ENCODE results near the gene PRKACG.
A peak's percentile ranks its signal among the peaks of the same experiment; 100 is the strongest.

PRKACG gene

GRCh38 chr9:69049094-69049493 is 35.2 kb upstream of the PRKACG start:
- Histone ChIP-seq H3K9me3 (ENCODE audit: control extremely low read depth in 1 of 5, control insufficient read depth in 4 of 5, insufficient read depth in 2 of 5, low read depth in 1 of 5, low read length in 4 of 5) (no peaks in the 10 kb centered on the region), H3K36me3 (ENCODE audit: control insufficient read depth in 4 of 4, insufficient read depth in 4 of 4, low read length in 3 of 4) (peaks cover 2 to 29% (median 15%) of the 10 kb centered on the region in 4 experiments), H3K4me1 (ENCODE audit: control extremely low read depth in 1 of 4, control insufficient read depth in 4 of 4, insufficient read depth in 4 of 4, low read length in 3 of 4) (peaks cover 0 to 26% (median 21%) of the 10 kb centered on the region in 4 experiments), H3K27me3 (replicated peaks in 2 of 5; ENCODE audit: control insufficient read depth in 4 of 5, insufficient read depth in 5 of 5, low read length in 4 of 5) (no peaks in the 10 kb centered on the region), H3K4me3 (ENCODE audit: control insufficient read depth in 1 of 7, extremely low read depth in 1 of 7, insufficient read depth in 4 of 7, low read depth in 2 of 7, low read length in 6 of 7) (no peak overlapping the region), H3K27ac (ENCODE audit: insufficient read depth in 1 of 2, low read depth in 1 of 2, low read length in 2 of 2, poor library complexity in 1 of 2, severe bottlenecking in 2 of 2) (no peak overlapping the region)
- CTCF ChIA-PET, result interaction anchor here (0.8 to 13.8 kb wide), 5 partner anchors 11 to 146 kb away, joined by 3 to 244 read pairs (median 4); partner anchors contain the start of gene FXN
- no peak for DNase-seq
- 94% methylated on average over 6 of the region's 6 CpGs for WGBS (ENCODE audit: insufficient coverage)
- POLR2A ChIA-PET, result no interaction called here

DNA sequence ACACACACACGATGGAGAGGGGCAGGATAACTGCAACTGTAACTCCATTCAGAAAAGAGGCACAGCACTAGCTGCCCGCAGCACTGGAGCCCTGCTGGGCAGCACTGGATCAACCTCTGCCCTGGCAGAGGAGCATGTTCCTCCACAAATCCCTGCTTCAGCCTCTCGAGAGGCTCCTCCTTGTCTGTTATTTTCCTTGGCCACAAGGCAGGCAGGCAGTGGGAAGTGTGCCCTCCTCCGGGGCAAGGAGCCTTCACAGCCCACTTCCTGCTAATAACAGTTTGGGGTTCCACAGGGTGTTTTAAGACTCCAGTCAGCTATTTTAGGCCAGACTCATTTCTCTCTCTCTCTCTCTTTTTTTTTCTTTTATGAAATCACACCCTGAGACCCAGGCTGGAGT is 33.5 kb upstream of the PRKACG start:
- DNase-seq, result peak in 2 of 3 donors; percentile 61 to 66
- CTCF ChIA-PET, result interaction anchor here (0.8 to 13.8 kb wide), 6 partner anchors 9 to 148 kb away, joined by 3 to 244 read pairs (median 3); partner anchors contain the start of gene FXN

DNA sequence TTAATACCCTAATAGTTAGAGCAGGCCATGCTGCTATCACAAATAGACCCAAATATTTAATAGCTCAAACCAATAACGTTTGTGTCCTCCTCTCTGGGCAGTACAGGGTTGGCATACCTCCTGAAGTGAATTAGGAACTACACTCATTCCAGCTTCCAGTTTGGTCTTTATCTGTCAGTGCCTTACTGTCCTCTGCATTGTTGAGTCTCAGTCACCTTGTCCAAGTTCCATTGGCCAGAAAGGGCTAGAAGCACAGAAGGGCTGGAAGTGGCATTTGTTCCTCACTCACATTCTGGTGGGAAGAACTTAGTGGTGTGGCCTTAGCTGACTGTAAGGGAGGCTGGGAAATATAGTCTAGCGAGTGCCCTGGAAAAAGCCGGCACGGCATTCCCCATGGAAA is 32.8 kb upstream of the PRKACG start:
- POLR2A ChIA-PET, result interaction anchor here (1.6 kb wide), 1 partner anchor 10 kb away, joined by 5 read pairs; no protein-coding TSS in a partner anchor
- H3K27ac ChIP-seq (ENCODE audit: insufficient read depth in 1 of 2, low read depth in 1 of 2, low read length in 2 of 2, poor library complexity in 1 of 2, severe bottlenecking in 2 of 2), result no peak overlapping the region
- no peak for DNase-seq
- H3K4me1 ChIP-seq (ENCODE audit: control extremely low read depth in 1 of 4, control insufficient read depth in 4 of 4, insufficient read depth in 4 of 4, low read length in 3 of 4), result peaks cover 0 to 28% (median 22%) of the 10 kb centered on the region in 4 experiments
- no peak overlapping the region for H3K4me3 ChIP-seq (ENCODE audit: control insufficient read depth in 1 of 7, extremely low read depth in 1 of 7, insufficient read depth in 4 of 7, low read depth in 2 of 7, low read length in 6 of 7)
- H3K27me3 ChIP-seq (replicated peaks in 2 of 5; ENCODE audit: control insufficient read depth in 4 of 5, insufficient read depth in 5 of 5, low read length in 4 of 5), result no peaks in the 10 kb centered on the region
- no peaks in the 10 kb centered on the region for H3K9me3 ChIP-seq (ENCODE audit: control extremely low read depth in 1 of 5, control insufficient read depth in 4 of 5, insufficient read depth in 2 of 5, low read depth in 1 of 5, low read length in 4 of 5)
- CTCF ChIA-PET, result interaction anchor here (0.8 to 13.8 kb wide), 5 partner anchors 9 to 161 kb away, joined by 3 to 244 read pairs (median 4); no protein-coding TSS in a partner anchor
- H3K36me3 ChIP-seq (ENCODE audit: control insufficient read depth in 4 of 4, insufficient read depth in 4 of 4, low read length in 3 of 4), result peaks cover 2 to 29% (median 16%) of the 10 kb centered on the region in 4 experiments
- WGBS (ENCODE audit: insufficient coverage), result 74% methylated on average over 4 of the region's 4 CpGs

More for the DNA sequence above, 33.5 kb upstream of the PRKACG start:
- Histone ChIP-seq H3K4me1 (ENCODE audit: control extremely low read depth in 1 of 4, control insufficient read depth in 4 of 4, insufficient read depth in 4 of 4, low read length in 3 of 4) (peaks cover 0 to 28% (median 22%) of the 10 kb centered on the region in 4 experiments), H3K36me3 (ENCODE audit: control insufficient read depth in 4 of 4, insufficient read depth in 4 of 4, low read length in 3 of 4) (peaks cover 2 to 27% (median 16%) of the 10 kb centered on the region in 4 experiments), H3K27me3 (replicated peaks in 2 of 5; ENCODE audit: control insufficient read depth in 4 of 5, insufficient read depth in 5 of 5, low read length in 4 of 5) (no peaks in the 10 kb centered on the region), H3K27ac (ENCODE audit: insufficient read depth in 1 of 2, low read depth in 1 of 2, low read length in 2 of 2, poor library complexity in 1 of 2, severe bottlenecking in 2 of 2) (no peak overlapping the region), H3K9me3 (ENCODE audit: control extremely low read depth in 1 of 5, control insufficient read depth in 4 of 5, insufficient read depth in 2 of 5, low read depth in 1 of 5, low read length in 4 of 5) (no peaks in the 10 kb centered on the region), H3K4me3 (ENCODE audit: control insufficient read depth in 1 of 7, extremely low read depth in 1 of 7, insufficient read depth in 4 of 7, low read depth in 2 of 7, low read length in 6 of 7) (peak overlapping the region in 1 of 7 experiments; percentile 7)
- POLR2A ChIA-PET, result interaction anchor here (1.6 kb wide), 1 partner anchor 11 kb away, joined by 5 read pairs; no protein-coding TSS in a partner anchor
- 7% methylated on average over 3 of the region's 4 CpGs for WGBS (ENCODE audit: insufficient coverage)

- H3K27ac ChIP-seq (ENCODE audit: insufficient read depth in 1 of 2, low read depth in 1 of 2, low read length in 2 of 2, poor library complexity in 1 of 2, severe bottlenecking in 2 of 2), result no peak overlapping the region
- H3K4me3 ChIP-seq (ENCODE audit: control insufficient read depth in 1 of 7, extremely low read depth in 1 of 7, insufficient read depth in 4 of 7, low read depth in 2 of 7, low read length in 6 of 7), result no peak overlapping the region
- POLR2A ChIA-PET, result no interaction called here
- H3K4me1 ChIP-seq (ENCODE audit: control extremely low read depth in 1 of 4, control insufficient read depth in 4 of 4, insufficient read depth in 4 of 4, low read length in 3 of 4), result peaks cover 0 to 28% (median 22%) of the 10 kb centered on the region in 4 experiments
- H3K27me3 ChIP-seq (replicated peaks in 2 of 5; ENCODE audit: control insufficient read depth in 4 of 5, insufficient read depth in 5 of 5, low read length in 4 of 5), result no peaks in the 10 kb centered on the region
- CTCF ChIA-PET, result interaction anchor here (1.0 to 13.8 kb wide), 3 partner anchors 8 to 162 kb away, joined by 3 to 244 read pairs (median 18); no protein-coding TSS in a partner anchor
- DNase-seq, result no peak
- no peaks in the 10 kb centered on the region for H3K9me3 ChIP-seq (ENCODE audit: control extremely low read depth in 1 of 5, control insufficient read depth in 4 of 5, insufficient read depth in 2 of 5, low read depth in 1 of 5, low read length in 4 of 5)
- WGBS (ENCODE audit: insufficient coverage), result 96% methylated on average over 3 of the region's 4 CpGs
- peaks cover 2 to 35% (median 16%) of the 10 kb centered on the region in 4 experiments for H3K36me3 ChIP-seq (ENCODE audit: control insufficient read depth in 4 of 4, insufficient read depth in 4 of 4, low read length in 3 of 4)
Measured at GRCh38 chr9:69045821-69046220, 31.9 kb upstream of the PRKACG start.

DNA sequence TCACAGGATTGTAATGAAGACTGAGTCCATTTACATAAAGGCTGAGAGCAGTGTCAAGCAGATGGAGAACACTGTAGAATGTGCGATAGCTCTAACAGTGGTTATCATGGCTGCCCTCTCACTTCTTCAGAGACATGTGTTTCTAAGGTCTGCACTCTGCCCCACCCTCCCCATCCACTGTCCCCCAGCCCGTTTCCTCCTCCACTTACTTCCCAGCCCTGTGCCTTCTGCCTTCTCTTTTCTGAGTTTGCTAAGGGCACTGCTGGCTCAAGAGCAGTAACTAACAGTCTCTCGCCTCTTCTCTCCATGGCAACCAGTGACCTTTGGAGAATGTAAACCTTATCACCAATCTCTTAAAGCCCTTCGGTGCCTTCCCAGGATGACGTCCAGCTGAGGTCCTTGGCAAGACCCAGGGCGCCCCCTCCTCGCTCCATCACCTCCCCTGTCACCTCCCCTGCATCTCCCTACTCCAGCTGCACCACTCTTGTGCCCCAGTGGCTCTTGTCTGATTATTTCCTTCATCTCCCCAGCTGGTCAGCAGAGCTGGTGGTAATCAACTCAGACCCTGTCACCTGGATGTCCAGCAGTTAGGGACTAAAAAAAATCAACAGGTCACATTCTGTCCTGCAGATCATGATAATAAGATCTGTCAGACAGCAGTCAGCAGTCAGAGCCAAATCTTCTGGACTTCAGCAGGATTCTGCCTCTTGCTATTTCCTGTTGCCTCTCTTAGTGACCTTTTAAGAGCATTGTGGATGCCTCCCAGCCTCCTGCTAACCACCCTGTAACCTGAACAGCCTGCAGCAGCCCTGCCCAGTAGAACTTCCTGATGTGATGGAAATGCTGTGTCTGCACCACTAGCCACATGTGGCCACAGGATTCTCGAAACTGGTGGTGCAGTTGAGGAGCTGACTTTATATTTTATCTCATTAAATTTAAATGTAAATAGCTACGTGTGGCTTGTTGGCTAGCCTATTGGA is 30.6 kb upstream of the PRKACG start:
- Histone ChIP-seq H3K4me1 (ENCODE audit: control extremely low read depth in 1 of 4, control insufficient read depth in 4 of 4, insufficient read depth in 4 of 4, low read length in 3 of 4) (peaks cover 0 to 28% (median 22%) of the 10 kb centered on the region in 4 experiments), H3K9me3 (ENCODE audit: control extremely low read depth in 1 of 5, control insufficient read depth in 4 of 5, insufficient read depth in 2 of 5, low read depth in 1 of 5, low read length in 4 of 5) (no peaks in the 10 kb centered on the region), H3K27me3 (replicated peaks in 2 of 5; ENCODE audit: control insufficient read depth in 4 of 5, insufficient read depth in 5 of 5, low read length in 4 of 5) (no peaks in the 10 kb centered on the region), H3K27ac (ENCODE audit: insufficient read depth in 1 of 2, low read depth in 1 of 2, low read length in 2 of 2, poor library complexity in 1 of 2, severe bottlenecking in 2 of 2) (no peak overlapping the region), H3K4me3 (ENCODE audit: control insufficient read depth in 1 of 7, extremely low read depth in 1 of 7, insufficient read depth in 4 of 7, low read depth in 2 of 7, low read length in 6 of 7) (no peak overlapping the region), H3K36me3 (ENCODE audit: control insufficient read depth in 4 of 4, insufficient read depth in 4 of 4, low read length in 3 of 4) (peaks cover 2 to 38% (median 13%) of the 10 kb centered on the region in 4 experiments)
- ChIA-PET POLR2A (no interaction called here), CTCF (interaction anchor here (1.3 to 13.8 kb wide), 4 partner anchors 9 to 377 kb away, joined by 3 to 244 read pairs (median 11); no protein-coding TSS in a partner anchor)
- 77% methylated on average over 7 of the region's 9 CpGs for WGBS (ENCODE audit: insufficient coverage)
- DNase-seq, result peak in 2 of 3 donors; percentile 24 to 35

GRCh38 chr9:69040646-69041045 is 26.7 kb upstream of the PRKACG start:
- DNase-seq, result no peak
- H3K36me3 ChIP-seq (ENCODE audit: control insufficient read depth in 4 of 4, insufficient read depth in 4 of 4, low read length in 3 of 4), result peaks cover 0 to 16% (median 1%) of the 10 kb centered on the region in 4 experiments
- H3K27me3 ChIP-seq (replicated peaks in 2 of 5; ENCODE audit: control insufficient read depth in 4 of 5, insufficient read depth in 5 of 5, low read length in 4 of 5), result no peaks in the 10 kb centered on the region
- H3K4me3 ChIP-seq (ENCODE audit: control insufficient read depth in 1 of 7, extremely low read depth in 1 of 7, insufficient read depth in 4 of 7, low read depth in 2 of 7, low read length in 6 of 7), result no peak overlapping the region
- ChIA-PET POLR2A (no interaction called here), CTCF (no interaction called here)
- H3K4me1 ChIP-seq (ENCODE audit: control extremely low read depth in 1 of 4, control insufficient read depth in 4 of 4, insufficient read depth in 4 of 4, low read length in 3 of 4), result peaks cover 0 to 22% (median 17%) of the 10 kb centered on the region in 4 experiments
- H3K9me3 ChIP-seq (ENCODE audit: control extremely low read depth in 1 of 5, control insufficient read depth in 4 of 5, insufficient read depth in 2 of 5, low read depth in 1 of 5, low read length in 4 of 5), result no peaks in the 10 kb centered on the region
- WGBS (ENCODE audit: insufficient coverage), result no CpG with 5 or more reads among the region's 2 CpGs
- H3K27ac ChIP-seq (ENCODE audit: insufficient read depth in 1 of 2, low read depth in 1 of 2, low read length in 2 of 2, poor library complexity in 1 of 2, severe bottlenecking in 2 of 2), result no peak overlapping the region

Data from common myeloid progenitor, CD34-positive (primary cell).